COLO668 (cell line): ENCODE measurements around the gene FBXL16.

ENCODE experiments used
- DNase-seq: peaks from one replicate; lab custom pipeline; 2025; ENCODE audit not compliant: unreplicated experiment; lab: John Stamatoyannopoulos, UW

Gene FBXL16

GRCh38 chr16:710500-711075 is 5.0 kb upstream of the FBXL16 start:
- DNase-seq, result peak; percentile 72

- peak; percentile 95 for DNase-seq
Measured at GRCh38 chr16:709566-710499, 4.2 kb upstream of the FBXL16 start.

DNA sequence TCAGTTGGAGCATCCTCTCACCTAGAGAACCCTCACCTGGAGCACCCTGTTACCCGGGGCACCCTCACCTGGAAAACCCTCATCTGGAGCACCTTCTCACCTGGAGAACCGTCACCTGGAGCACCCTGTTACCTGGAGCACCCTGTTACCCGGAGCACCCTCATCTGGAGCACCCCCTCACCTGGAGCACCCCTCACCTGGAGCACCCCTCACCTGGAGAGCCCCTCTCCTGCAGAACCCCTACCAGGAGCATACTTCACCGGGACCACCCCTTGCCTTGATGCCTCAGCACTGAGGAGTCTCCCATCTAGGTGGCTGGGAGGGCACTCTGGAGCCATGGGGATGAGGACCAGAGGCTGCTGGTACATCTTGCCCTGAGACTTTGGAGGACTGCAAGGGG is 3.4 kb upstream of the FBXL16 start:
- DNase-seq, result no peak

- no peak for DNase-seq
Measured at GRCh38 chr16:708019-708418, 2.4 kb upstream of the FBXL16 start.

DNA sequence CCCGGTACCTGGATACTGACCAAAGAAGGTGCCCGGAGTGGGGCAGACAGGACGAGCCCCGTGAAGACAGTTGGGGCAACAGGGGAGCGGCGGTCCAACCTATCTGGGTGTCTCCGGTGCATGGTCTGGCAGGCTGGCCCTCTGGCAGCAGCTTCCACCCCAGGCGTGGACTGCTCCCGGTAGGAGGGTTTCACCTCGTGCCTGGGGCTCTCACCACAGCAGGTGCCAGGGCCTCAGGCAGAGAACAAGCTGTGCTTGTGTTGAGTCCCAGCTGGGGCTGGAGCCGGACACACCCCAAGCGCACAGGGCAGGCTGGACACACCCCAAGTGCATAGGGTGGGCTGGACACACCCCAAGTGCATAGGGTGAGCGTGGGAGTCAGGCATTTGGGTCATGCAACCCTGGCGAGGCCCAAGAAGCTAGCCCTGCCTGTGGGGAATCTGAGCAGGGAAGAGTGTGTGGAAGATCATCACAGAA is 1.5 kb upstream of the FBXL16 start:
- peak; percentile 80 for DNase-seq

GRCh38 chr16:706189-707061 is 824 bp upstream of the FBXL16 start:
- peak; percentile 55 for DNase-seq

- DNase-seq, result peak; percentile 67
Measured at GRCh38 chr16:704552-705380, 835 bp downstream of the FBXL16 start.

- peak; percentile 25 for DNase-seq
Measured at GRCh38 chr16:704047-704446, 1.6 kb downstream of the FBXL16 start.

DNA sequence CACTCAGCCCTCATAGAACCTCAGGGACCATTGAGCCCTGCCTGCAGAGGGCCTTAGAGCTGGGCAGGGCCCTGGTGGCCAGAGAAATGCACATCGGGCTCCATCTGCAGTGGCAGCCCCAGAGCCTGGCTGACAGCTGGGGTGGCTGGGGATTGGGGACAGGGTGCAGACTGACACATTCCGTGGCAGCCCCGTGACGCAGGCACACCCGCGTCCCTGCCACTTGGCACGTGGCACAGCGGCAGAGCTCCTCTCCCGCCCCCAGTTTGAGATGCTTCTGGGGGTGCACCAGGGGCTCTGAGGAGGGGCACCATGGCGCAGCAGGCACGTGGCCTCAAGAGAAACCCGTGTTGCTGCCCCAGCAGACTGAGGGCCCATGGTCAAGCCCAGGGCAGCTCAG is 2.2 kb downstream of the FBXL16 start:
- no peak for DNase-seq

DNA sequence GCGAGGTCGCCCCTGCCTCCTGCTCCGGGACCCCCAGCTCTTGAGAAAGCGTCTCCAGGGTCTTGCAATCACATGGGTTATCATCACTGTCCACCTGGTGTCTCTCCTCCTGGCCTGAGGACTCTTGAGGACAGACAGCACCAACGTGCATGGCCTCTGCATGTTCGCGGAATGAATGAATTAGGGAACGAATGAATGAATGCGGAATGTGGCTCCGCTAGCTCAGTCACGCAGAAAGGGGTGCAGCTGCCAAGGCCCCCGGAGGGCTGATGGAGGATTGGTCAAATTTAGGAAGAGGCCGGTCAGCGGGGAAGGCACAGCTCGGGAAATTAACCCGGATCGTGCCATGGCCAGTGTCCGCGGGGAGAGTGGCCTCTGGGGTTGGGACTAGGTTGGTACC is 3.3 kb downstream of the FBXL16 start:
- DNase-seq, result no peak

- DNase-seq, result no peak
Measured at GRCh38 chr16:700684-701584, 4.7 kb downstream of the FBXL16 start.

GRCh38 chr16:698911-699671 is 6.5 kb downstream of the FBXL16 start:
- DNase-seq, result no peak

DNA sequence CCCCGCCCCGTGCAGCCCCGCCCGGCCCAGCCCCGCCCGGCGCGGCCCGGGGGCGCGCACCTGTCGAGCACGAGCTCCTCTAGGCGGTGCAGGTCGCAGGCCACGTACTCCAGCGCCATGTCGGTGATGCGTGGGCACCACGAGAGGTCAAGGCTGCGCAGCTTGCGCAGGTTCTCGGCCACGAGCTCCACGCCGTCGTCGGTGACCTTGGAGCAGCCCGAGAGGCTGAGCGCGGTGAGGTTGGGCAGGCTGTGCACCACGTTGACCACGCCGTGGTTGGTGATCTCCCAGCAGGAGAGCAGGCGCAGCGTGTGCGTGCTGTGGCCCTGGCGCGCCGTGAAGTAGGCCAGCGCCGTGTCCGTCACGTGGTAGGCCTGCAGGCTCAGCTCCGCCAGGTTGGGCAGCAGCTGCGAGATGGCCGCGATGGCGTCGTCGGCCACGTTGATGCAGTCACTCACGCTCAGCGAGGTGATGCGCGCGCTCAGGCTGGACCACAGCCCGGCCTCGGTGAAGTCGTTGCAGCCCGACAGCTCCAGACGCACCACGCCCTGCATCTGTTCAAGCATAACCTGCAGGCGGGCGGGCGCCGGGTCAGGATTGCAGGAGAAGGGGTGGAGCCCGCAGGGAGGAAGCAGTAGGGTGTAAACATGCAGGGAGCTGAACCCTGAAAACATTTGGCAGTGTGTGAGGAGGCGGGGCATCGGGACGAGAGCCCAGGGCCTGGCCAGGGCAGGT is 10.1 kb downstream of the FBXL16 start:
- peak; percentile 97 for DNase-seq

- DNase-seq, result no peak
Measured at GRCh38 chr16:694863-695354, 10.7 kb downstream of the FBXL16 start.

- peak; percentile 16 for DNase-seq
Measured at GRCh38 chr16:694187-694862, 11.3 kb downstream of the FBXL16 start.

DNA sequence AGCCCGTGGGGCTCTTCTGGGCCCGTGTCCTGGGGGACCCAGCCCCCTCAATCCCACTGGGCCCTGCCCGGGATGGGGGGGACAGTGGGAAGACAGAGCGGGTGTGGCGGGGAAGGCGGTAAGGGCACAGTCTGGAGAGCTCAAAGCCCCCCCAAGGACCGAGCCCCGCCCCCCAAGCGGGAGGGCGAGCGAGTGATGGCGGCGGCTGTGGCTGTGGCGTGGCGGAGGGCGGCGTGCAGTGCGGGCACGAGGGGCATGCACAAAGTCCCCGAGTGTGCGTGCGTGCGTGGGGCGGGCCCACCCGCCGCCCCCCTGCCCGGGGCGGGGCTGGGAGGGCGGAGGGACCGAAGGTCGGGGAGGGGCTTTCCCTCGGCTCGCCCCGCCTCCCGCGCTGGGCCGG is 11.8 kb downstream of the FBXL16 start:
- DNase-seq, result no peak

GRCh38 chr16:693364-693763 is 12.2 kb downstream of the FBXL16 start:
- DNase-seq, result no peak
